Omental fat pad (tissue), 4 donors: ENCODE results near the gene CFAP119. TPM values are rescaled to one million over a fixed set of nuclear protein-coding genes. Genes with fewer than 3 reads are reported as not detected.

Experiments used
- ATAC-seq: fragments of 150-250 bp; one replicate; pipeline ENCODE4 v1.9.1; 2016; ENCODE audit warnings: mild to moderate bottlenecking, moderate library complexity; ENCODE audit not compliant: low FRiP score
- DNase-seq: peaks from one replicate; pipeline ENCODE4 v3.0.0-alpha.2; 2019; ENCODE audit warnings: low spot score
- CTCF ChIP-seq, 3 donors: fragments of 450-650 bp; IDR thresholded peaks; one replicate each; pipeline ENCODE4 v1.5.1; 2016 to 2017; ENCODE audit warnings: antibody characterized with exemption in 3 of 3, mild to moderate bottlenecking in 3 of 3, moderate library complexity in 2 of 3
- total RNA-seq, 4 donors: library from RNA; depleted of rRNA; stranded (reverse); fragments of >200 nt; gene quantifications; one replicate each; pipeline ENCODE4 v1.1.0, GENCODE V29; 2016

The CFAP119 gene
- total RNA-seq, 4 donors from 2014 or later, result 1.4 to 4.8 (median 2.5) TPM

GRCh38 chr16:30760001-30760559, 1.8 kb downstream of the CFAP119 start:
- no peak for DNase-seq
- ATAC-seq, result no peak
- TF ChIP-seq CTCF (IDR thresholded peaks at IDR 0.05), result no peak

DNA sequence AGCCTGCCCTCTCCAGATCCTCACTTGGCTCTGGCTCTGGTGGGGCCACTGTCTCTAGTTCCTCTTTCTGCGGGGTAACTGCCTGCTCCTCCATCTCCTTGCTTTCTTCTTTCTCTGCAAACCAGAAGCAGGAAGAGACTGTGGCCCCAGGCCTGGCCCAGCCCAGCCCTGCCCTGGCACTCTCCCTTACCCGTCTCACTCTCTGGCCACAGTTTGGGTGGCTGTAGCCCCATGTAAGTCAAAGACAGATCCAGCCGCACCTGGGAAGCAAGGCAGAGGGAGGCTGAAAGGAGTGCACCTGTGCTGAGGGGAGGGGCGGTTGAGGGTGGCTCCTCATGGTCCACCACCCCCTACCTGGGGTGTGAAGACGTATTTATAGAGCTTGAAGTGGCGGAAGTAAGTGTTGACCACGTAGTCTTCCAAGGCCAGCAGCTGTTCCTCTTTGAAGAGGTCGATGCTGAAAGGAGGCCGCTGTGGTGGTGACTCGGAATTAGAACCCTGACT, 2.8 kb downstream of the CFAP119 start:
- ATAC-seq, result no peak

DNA sequence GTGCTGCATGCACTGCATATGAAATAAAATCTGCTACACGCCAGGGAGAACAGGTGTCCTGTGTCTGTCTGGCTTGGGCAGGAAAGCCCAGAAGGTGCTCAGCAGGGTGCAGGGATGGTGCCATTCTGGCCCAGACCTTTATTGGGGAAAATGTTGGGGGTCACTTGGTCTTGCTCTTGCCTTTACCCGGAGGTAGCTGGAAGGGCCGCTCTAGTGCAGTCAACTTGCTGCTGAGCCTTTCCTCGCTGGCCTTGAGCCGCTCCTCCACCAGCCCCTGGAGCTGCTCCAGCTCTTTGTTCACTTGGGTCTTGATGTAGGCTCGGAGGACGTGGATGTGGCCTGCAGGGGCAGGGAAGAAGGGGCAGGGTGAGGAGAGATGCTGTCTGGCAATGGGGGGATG, 4.5 kb downstream of the CFAP119 start:
- DNase-seq (no peak), ATAC-seq (no peak)
- no peak for TF ChIP-seq CTCF (IDR thresholded peaks at IDR 0.05)

More for the DNA sequence above, 2.8 kb downstream of the CFAP119 start:
- TF ChIP-seq CTCF (IDR thresholded peaks at IDR 0.05), result no peak
- DNase-seq, result no peak

DNA sequence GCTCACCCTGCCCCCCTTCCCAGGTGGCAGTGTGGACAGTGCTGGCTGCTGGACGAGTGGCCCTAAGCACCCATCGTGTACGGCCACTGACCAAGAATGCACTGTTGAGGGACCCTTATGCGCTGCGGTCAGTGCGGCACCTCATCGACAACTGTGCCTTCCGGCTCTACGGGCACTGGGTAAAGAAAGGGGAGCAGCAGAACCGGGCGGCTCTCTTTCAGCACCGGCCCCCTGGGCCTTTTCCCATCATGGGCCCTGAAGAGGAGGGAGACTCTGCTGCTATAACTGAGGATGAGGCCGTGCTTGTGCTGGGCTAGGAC, 5.1 kb downstream of the CFAP119 start:
- no peak for DNase-seq
- TF ChIP-seq CTCF (IDR thresholded peaks at IDR 0.05), result no peak
- ATAC-seq, result no peak

DNA sequence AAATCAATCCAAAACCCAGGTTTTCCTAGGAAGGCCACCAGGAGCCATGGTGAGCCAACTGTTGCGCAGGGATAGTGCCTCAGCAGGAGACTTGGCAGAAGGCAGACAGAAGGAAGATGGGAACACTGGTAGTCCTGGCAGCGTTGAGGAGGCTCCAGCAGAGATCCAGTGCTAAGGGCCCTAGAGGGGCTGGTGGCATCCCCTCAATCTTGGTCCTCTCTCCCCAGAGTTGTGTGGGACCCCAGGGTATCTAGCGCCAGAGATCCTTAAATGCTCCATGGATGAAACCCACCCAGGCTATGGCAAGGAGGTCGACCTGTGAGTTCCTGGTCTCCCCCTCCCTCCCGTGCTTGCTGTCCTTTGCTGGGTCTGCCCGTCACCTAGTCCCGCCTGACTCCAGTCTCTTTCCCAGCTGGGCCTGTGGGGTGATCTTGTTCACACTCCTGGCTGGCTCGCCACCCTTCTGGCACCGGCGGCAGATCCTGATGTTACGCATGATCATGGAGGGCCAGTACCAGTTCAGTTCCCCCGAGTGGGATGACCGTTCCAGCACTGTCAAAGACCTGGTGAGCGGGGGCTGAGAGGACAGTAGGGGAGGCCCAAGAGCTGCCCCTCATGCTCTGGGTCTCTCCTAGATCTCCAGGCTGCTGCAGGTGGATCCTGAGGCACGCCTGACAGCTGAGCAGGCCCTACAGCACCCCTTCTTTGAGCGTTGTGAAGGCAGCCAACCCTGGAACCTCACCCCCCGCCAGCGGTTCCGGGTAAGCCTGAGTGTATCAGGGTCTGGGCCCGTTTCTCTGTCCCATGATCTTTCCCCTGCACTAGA, 5.7 kb downstream of the CFAP119 start:
- no peak for ATAC-seq
- DNase-seq, result no peak
- no peak for TF ChIP-seq CTCF (IDR thresholded peaks at IDR 0.05)

DNA sequence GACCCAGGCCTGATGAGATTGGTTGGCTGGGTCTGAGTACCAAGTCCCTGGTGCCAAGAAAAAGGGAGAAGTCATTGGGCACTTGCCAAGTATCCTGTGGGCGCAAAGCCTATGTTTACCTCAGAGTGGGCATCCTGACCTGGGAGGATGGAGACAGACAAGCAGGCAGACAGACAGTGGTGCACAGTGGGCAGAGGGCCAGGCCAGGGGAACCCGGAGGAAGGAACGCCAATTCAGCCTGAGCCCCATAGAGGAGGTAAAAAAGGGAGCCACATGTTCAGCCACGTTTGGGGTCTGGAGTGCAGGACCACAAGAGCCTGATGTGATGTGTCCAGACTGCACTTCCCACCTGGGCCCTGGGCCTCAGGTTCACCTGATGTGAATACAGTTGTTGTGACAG, 8.3 kb downstream of the CFAP119 start:
- DNase-seq, result no peak
- no peak for ATAC-seq
- no peak for TF ChIP-seq CTCF (IDR thresholded peaks at IDR 0.05)
